Endothelial cell of umbilical vein (primary cell): ENCODE results near the gene NUTF2. TPM values are rescaled to one million over a fixed set of nuclear protein-coding genes. Genes with fewer than 3 reads are reported as not detected.

Source experiments
- BruUV-seq: library from RNA; stranded (reverse); fragments of 400-500 nt; replicated peaks from 2 replicates; lab custom pipeline; 2021; lab: Mats Ljungman, UMichigan
- CTCF ChIA-PET: fragments of 300-600, 350-600 bp; sonication (Branson Sonifier 250); formaldehyde crosslinking; loops from one replicate; lab custom pipeline; 2021; ENCODE audit warnings: antibody characterized with exemption, inconsistent platforms; lab: Charles Lee
- POLR2A ChIA-PET: fragments of 300-600, 350-600 bp; sonication (Branson Sonifier 250); formaldehyde crosslinking; loops from one replicate; lab custom pipeline; 2021; ENCODE audit warnings: antibody characterized with exemption, inconsistent platforms; lab: Charles Lee
- DNase-seq: peaks from one replicate; pipeline ENCODE4 v3.0.0-alpha.2; 2011; ENCODE audit warnings: low read depth, low spot score
- FAIRE-seq: peaks from 2 replicates; lab custom pipeline; 2011; peaks lifted over from hg19 to GRCh38; lab: Jason Lieb, UNC
- H2AFZ ChIP-seq: 2 replicates; pipeline ENCODE4 v1.6.0; 2012; ENCODE audit warnings: low read depth, low read length, control low read depth, inconsistent platforms
- H3K27ac ChIP-seq: 2 replicates; pipeline ENCODE4 v1.5.1; 2011; ENCODE audit warnings: low read depth, mild to moderate bottlenecking, control low read depth, low read length, moderate library complexity; ENCODE audit not compliant: insufficient read depth
- H3K27me3 ChIP-seq, 2 experiments: 2 replicates each; pipeline versions ENCODE4 v1.6.0 to v1.6.1; 2011; ENCODE audit warnings: low read length in 2 of 2, mixed read lengths in 1 of 2; ENCODE audit not compliant: control insufficient read depth in 2 of 2, insufficient read depth in 2 of 2
- H3K36me3 ChIP-seq, 2 experiments: 2 replicates in 1 of 2; 3 replicates in 1 of 2; pipeline ENCODE4 v1.5.1; 2011; ENCODE audit warnings: low read length in 2 of 2, mild to moderate bottlenecking in 1 of 2, moderate library complexity in 1 of 2; ENCODE audit not compliant: control insufficient read depth in 2 of 2, insufficient read depth in 2 of 2; ENCODE audit errors: extremely low read depth in 1 of 2
- H3K4me1 ChIP-seq: 3 replicates; pipeline ENCODE4 v1.5.1; 2011; ENCODE audit warnings: mild to moderate bottlenecking, low read length; ENCODE audit not compliant: control insufficient read depth, insufficient read depth; ENCODE audit errors: extremely low read depth
- H3K4me2 ChIP-seq: 2 replicates; pipeline ENCODE4 v1.6.1; 2011; ENCODE audit warnings: low read length, control low read depth, mixed read lengths; ENCODE audit not compliant: insufficient read depth
- H3K4me3 ChIP-seq, 3 experiments: fragments of 200-600 bp in 1 of 3; sonication (generic), shearing (Covaris generic) in 1 of 3; replicated peaks in 1 of 3; 2 replicates each; pipeline ENCODE4 v1.5.1; 2011 to 2016; ENCODE audit warnings: control low read depth in 3 of 3, low read length in 3 of 3, mild to moderate bottlenecking in 2 of 3, inconsistent platforms in 1 of 3, low read depth in 1 of 3, moderate library complexity in 1 of 3; ENCODE audit not compliant: insufficient read depth in 1 of 3
- H3K79me2 ChIP-seq: 2 replicates; pipeline ENCODE4 v1.6.0; 2012; ENCODE audit warnings: low read length, inconsistent platforms; ENCODE audit not compliant: control insufficient read depth, insufficient read depth
- H3K9ac ChIP-seq: replicated peaks from 2 replicates; pipeline ENCODE3; 2011; ENCODE audit warnings: low read length, control low read depth; ENCODE audit not compliant: insufficient read depth; ENCODE audit errors: extremely low read depth
- H3K9me1 ChIP-seq: replicated peaks from 3 replicates; pipeline ENCODE4 v1.6.0; 2011; ENCODE audit warnings: mild to moderate bottlenecking, low read length; ENCODE audit not compliant: control insufficient read depth, insufficient read depth; ENCODE audit errors: extremely low read depth
- H3K9me3 ChIP-seq: replicated peaks from 2 replicates; pipeline ENCODE4 v1.5.1; 2012; ENCODE audit warnings: low read length, inconsistent platforms; ENCODE audit not compliant: control insufficient read depth, insufficient read depth
- H4K20me1 ChIP-seq: replicated peaks from 2 replicates; pipeline ENCODE3; 2011; ENCODE audit warnings: mild to moderate bottlenecking, low read length; ENCODE audit not compliant: control insufficient read depth, insufficient read depth; ENCODE audit errors: extremely low read depth
- EZH2 ChIP-seq: IDR thresholded peaks from 2 replicates; pipeline ENCODE4 v1.6.1; 2012; ENCODE audit warnings: borderline replicate concordance, low read depth, mild to moderate bottlenecking, moderate library complexity, low read length, inconsistent platforms; ENCODE audit not compliant: severe bottlenecking
- FOS ChIP-seq: IDR thresholded peaks from 2 replicates; pipeline ENCODE4 v1.6.1; 2011; ENCODE audit warnings: mild to moderate bottlenecking, low read length, moderate library complexity, borderline replicate concordance; ENCODE audit not compliant: insufficient read depth
- GATA2 ChIP-seq: IDR thresholded peaks from 2 replicates; pipeline ENCODE4 v1.7.0; 2011; ENCODE audit warnings: low read depth, mild to moderate bottlenecking, moderate library complexity, mixed read lengths, low read length; ENCODE audit not compliant: insufficient read length, insufficient read depth
- JUN ChIP-seq: IDR thresholded peaks from 2 replicates; pipeline ENCODE4 v1.6.1; 2011; ENCODE audit warnings: borderline replicate concordance, low read depth; ENCODE audit not compliant: insufficient read length, insufficient read depth
- MAX ChIP-seq: IDR thresholded peaks from 2 replicates; pipeline ENCODE4 v1.6.1; 2011; ENCODE audit not compliant: insufficient read depth, insufficient read length
- MYC ChIP-seq: IDR thresholded peaks from one replicate; pipeline ENCODE4 v1.6.1; 2011; ENCODE audit warnings: mild to moderate bottlenecking, low read depth, low read length
- POLR2A ChIP-seq: IDR thresholded peaks from 2 replicates; pipeline ENCODE4 v1.6.1; 2012; ENCODE audit warnings: low read depth, mild to moderate bottlenecking, control low read depth, low read length
- POLR2AphosphoS5 ChIP-seq: IDR thresholded peaks from 2 replicates; pipeline ENCODE4 v1.6.1; 2012; ENCODE audit warnings: low read depth, mild to moderate bottlenecking, control low read depth, low read length, moderate library complexity; ENCODE audit not compliant: insufficient read depth
- dilution Hi-C: fragments of 300-500 bp; cut with MboI; formaldehyde crosslinking; loops from one replicate; pipeline ENCODE4 v1.15.0; 2019; ENCODE audit warnings: low sequenced_read_pairs; ENCODE audit not compliant: extremely low pct_ligation_motif_present
- intact Hi-C: fragments of 100-400 bp; cut with micrococcal nuclease; formaldehyde crosslinking; loops from one replicate; pipeline ENCODE4 v1.10.0; 2022
- polyA plus RNA-seq, 4 experiments: library from polyadenylated mRNA; depleted of rRNA in 3 of 4; stranded (reverse) in 3 of 4; unstranded in 1 of 4; fragments of >200 nt; gene quantifications; 2 replicates each; pipeline versions ENCODE4 v1.2.1 to v1.2.3, GENCODE V29; 2011 to 2012; ENCODE audit warnings: missing spikeins in 1 of 4
- total RNA-seq: library from RNA; stranded (reverse); gene quantifications from 2 replicates; pipeline ENCODE4 v1.2.3, GENCODE V29; 2021
- TF ChIP-seq, protein P1 (sequence below), 2 donors: IDR thresholded peaks; 1 replicate in 1 of 2; 2 replicates in 1 of 2; pipeline ENCODE4 v1.5.1; 2011; ENCODE audit warnings: low read length in 2 of 2, mild to moderate bottlenecking in 2 of 2, moderate library complexity in 2 of 2, control low read depth in 1 of 2, inconsistent platforms in 1 of 2, low read depth in 1 of 2; ENCODE audit not compliant: insufficient read depth in 1 of 2; ENCODE audit errors: extremely low read depth in 1 of 2

The NUTF2 gene
- total and polyA plus RNA-seq, 2 donors (not counting 3 experiments of a cell fraction or from before 2014, with no cell fraction given) = 208 to 273 TPM

DNA sequence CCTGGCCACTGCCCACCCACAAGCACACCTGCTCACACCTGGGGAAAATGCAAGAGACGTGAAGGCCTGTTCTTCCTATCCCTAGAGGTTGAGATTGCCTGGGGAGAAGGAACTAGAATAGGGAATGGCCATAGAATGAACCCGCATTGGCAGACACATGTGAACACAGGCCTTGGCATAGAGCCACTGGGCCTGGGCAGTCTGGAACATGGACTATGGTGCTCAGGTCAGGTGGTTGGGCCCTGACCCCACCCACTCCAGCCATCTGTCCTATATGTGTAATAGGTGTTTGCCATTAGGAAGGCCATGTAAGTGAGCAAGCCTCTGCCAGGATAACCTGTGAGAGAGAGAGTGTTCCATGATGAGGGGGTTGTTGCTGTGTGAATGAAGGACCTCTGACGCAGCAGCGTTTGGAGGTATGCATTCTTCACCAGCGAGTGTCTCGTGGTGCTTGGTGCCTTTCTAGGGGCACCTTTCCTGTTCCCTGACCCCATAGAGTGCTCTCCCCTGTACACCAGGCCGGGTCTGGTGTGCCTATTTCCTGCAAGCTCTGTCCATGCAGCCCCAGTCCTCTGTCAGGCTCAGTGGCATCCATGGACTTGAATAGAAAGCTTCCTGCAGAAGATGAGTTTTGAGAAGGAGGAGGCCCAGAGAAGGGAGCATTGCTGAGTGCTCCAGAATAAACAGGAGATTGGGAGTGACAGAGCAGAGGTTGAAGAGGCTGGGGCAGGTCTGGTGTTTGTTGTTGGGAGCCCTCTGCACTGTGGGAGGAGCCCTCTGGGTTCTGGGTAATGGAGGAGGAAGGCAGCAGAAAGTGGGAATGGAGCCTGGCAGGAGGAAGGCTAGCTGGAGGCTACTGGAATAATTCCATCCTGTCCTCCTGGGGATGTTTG, 69.3 kb downstream of the NUTF2 start:
- TF ChIP-seq, protein P1, sequence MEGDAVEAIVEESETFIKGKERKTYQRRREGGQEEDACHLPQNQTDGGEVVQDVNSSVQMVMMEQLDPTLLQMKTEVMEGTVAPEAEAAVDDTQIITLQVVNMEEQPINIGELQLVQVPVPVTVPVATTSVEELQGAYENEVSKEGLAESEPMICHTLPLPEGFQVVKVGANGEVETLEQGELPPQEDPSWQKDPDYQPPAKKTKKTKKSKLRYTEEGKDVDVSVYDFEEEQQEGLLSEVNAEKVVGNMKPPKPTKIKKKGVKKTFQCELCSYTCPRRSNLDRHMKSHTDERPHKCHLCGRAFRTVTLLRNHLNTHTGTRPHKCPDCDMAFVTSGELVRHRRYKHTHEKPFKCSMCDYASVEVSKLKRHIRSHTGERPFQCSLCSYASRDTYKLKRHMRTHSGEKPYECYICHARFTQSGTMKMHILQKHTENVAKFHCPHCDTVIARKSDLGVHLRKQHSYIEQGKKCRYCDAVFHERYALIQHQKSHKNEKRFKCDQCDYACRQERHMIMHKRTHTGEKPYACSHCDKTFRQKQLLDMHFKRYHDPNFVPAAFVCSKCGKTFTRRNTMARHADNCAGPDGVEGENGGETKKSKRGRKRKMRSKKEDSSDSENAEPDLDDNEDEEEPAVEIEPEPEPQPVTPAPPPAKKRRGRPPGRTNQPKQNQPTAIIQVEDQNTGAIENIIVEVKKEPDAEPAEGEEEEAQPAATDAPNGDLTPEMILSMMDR (IDR thresholded peaks at IDR 0.05; ENCODE audit: extremely low read depth in 1 of 2, insufficient read depth in 1 of 2, low read depth in 1 of 2, low read length in 2 of 2) = no peak
- TF ChIP-seq POLR2AphosphoS5 = no peak
- TF ChIP-seq MYC = no peak
- no peak for TF ChIP-seq JUN
- no peak for TF ChIP-seq POLR2A
- TF ChIP-seq FOS = no peak
- no peak for TF ChIP-seq MAX
- no peak for TF ChIP-seq GATA2
- no peak for TF ChIP-seq EZH2
- H3K9me1 ChIP-seq = no peaks in the 10 kb centered on the region
- H3K79me2 ChIP-seq = no peaks in the 10 kb centered on the region
- no peak overlapping the region for H3K4me2 ChIP-seq
- BruUV-seq = no TSS peak
- peaks cover 0 to 17% of the 10 kb centered on the region in 2 experiments for H3K36me3 ChIP-seq
- no peaks in the 10 kb centered on the region for H3K27me3 ChIP-seq
- POLR2A ChIA-PET = no interaction called here
- no peak for FAIRE-seq
- CTCF ChIA-PET = interaction anchor here (0.7 to 2.4 kb wide), 7 partner anchors 10 to 243 kb away, joined by 3 to 7 read pairs (median 4); no protein-coding TSS in a partner anchor
- H3K9ac ChIP-seq = no peak overlapping the region
- H3K4me1 ChIP-seq = no peaks in the 10 kb centered on the region
- no peaks in the 10 kb centered on the region for H3K9me3 ChIP-seq
- H3K4me3 ChIP-seq = no peak overlapping the region
- dilution Hi-C loops (loop anchor here (25.0 kb wide), 1 partner anchor 229 kb away; no protein-coding TSS in a partner anchor), intact Hi-C loops (no loop called here)
- no peak overlapping the region for H3K27ac ChIP-seq
- no peaks in the 10 kb centered on the region for H4K20me1 ChIP-seq
- no peak for DNase-seq
- H2AFZ ChIP-seq = no peak overlapping the region
